Activated CD4-positive, alpha-beta T cell treated with anti-CD3 and anti-CD28 coated beads, Interleukin-2, amount 10 ng/mL, durations not matched to agents 7 days and 5 days (primary cell): ENCODE data around the gene OS9. TPM values are rescaled to one million over a fixed set of nuclear protein-coding genes. Genes with fewer than 3 reads are reported as not detected.
"Not testable (repeated sequence)": the region's sequence is repeated elsewhere in the genome, so short reads cannot be mapped to it uniquely, and the experiment has no call there.

ENCODE experiments used
- CTCF ChIA-PET: fragments of 350-600 bp; sonication (Branson Sonifier 250); formaldehyde crosslinking; loops from one replicate; lab custom pipeline; 2021; ENCODE audit warnings: antibody characterized with exemption; lab: Charles Lee
- POLR2A ChIA-PET: fragments of 350-600 bp; sonication (Branson Sonifier 250); formaldehyde crosslinking; loops from one replicate; lab custom pipeline; 2021; ENCODE audit warnings: antibody characterized with exemption; lab: Charles Lee
- DNase-seq: peaks from one replicate; pipeline ENCODE4 v3.0.0-alpha.2; 2020
- H3K27ac Mint-ChIP-seq: one replicate; pipeline ENCODE4 v1.8.0; 2021; ENCODE audit warnings: mild to moderate bottlenecking, moderate library complexity, mixed read lengths
- H3K27me3 Mint-ChIP-seq: one replicate; pipeline ENCODE4 v1.8.0; 2021; ENCODE audit warnings: mixed read lengths
- H3K36me3 Mint-ChIP-seq: one replicate; pipeline ENCODE4 v1.8.0; 2021; ENCODE audit warnings: low read depth, mixed read lengths
- H3K4me1 Mint-ChIP-seq: one replicate; pipeline ENCODE4 v1.8.0; 2021; ENCODE audit warnings: mixed read lengths
- H3K4me3 Mint-ChIP-seq: one replicate; pipeline ENCODE4 v1.8.0; 2021; ENCODE audit warnings: mild to moderate bottlenecking, moderate library complexity, mixed read lengths
- H3K9me3 Mint-ChIP-seq: one replicate; pipeline ENCODE4 v1.8.0; 2021; ENCODE audit warnings: mixed read lengths
- total RNA-seq, 2 experiments: library from RNA; stranded (reverse); gene quantifications; one replicate each; pipeline ENCODE4 v1.2.3, GENCODE V29; 2021

OS9 gene
- total RNA-seq, 2 experiments from 2014 or later: 138 to 142 TPM

GRCh38 chr12:57719777-57720605 lies 26.1 kb downstream of the OS9 start:
- H3K27me3 Mint-ChIP-seq: no peaks in the 10 kb centered on the region
- CTCF ChIA-PET: interaction anchor here (1.1 to 1.5 kb wide), 3 partner anchors 9 to 138 kb away, joined by 3 read pairs; no protein-coding TSS in a partner anchor
- no peaks in the 10 kb centered on the region for H3K9me3 Mint-ChIP-seq
- peak; percentile 5 for DNase-seq
- no peak overlapping the region for H3K4me3 Mint-ChIP-seq
- POLR2A ChIA-PET: interaction anchor here (0.6 kb wide), 1 partner anchor 14 kb away, joined by 3 read pairs; no protein-coding TSS in a partner anchor
- peak overlapping the region; percentile 77 for H3K27ac Mint-ChIP-seq
- H3K36me3 Mint-ChIP-seq: peaks cover 49% of the 10 kb centered on the region
- H3K4me1 Mint-ChIP-seq: peaks cover 3% of the 10 kb centered on the region

- no peak overlapping the region for H3K4me3 Mint-ChIP-seq
- H3K27me3 Mint-ChIP-seq: no peaks in the 10 kb centered on the region
- peaks cover 49% of the 10 kb centered on the region for H3K36me3 Mint-ChIP-seq
- CTCF ChIA-PET: interaction anchor here (1.1 to 2.4 kb wide), 4 partner anchors 8 to 138 kb away, joined by 3 to 8 read pairs (median 3); no protein-coding TSS in a partner anchor
- no peaks in the 10 kb centered on the region for H3K9me3 Mint-ChIP-seq
- H3K4me1 Mint-ChIP-seq: peaks cover 4% of the 10 kb centered on the region
- peak overlapping the region; percentile 77 for H3K27ac Mint-ChIP-seq
- DNase-seq: peak; percentile 6
- POLR2A ChIA-PET: interaction anchor here (0.6 kb wide), 1 partner anchor 14 kb away, joined by 3 read pairs; no protein-coding TSS in a partner anchor
Measured at GRCh38 chr12:57720606-57721595, 27.0 kb downstream of the OS9 start.

GRCh38 chr12:57721846-57722608 lies 28.1 kb downstream of the OS9 start:
- CTCF ChIA-PET: interaction anchor here (1.1 to 2.4 kb wide), 2 partner anchors 12 to 28 kb away, joined by 5 to 8 read pairs; partner anchors contain the start of gene OS9
- H3K9me3 Mint-ChIP-seq, H3K4me1 Mint-ChIP-seq, POLR2A ChIA-PET, H3K27me3 Mint-ChIP-seq, H3K4me3 Mint-ChIP-seq: not testable (repeated sequence)
- DNase-seq: peak; percentile 3
- Mint-ChIP-seq H3K27ac (peak overlapping the region; percentile 2), H3K36me3 (peaks cover 49% of the 10 kb centered on the region)

GRCh38 chr12:57722716-57723629 lies 29.0 kb downstream of the OS9 start:
- H3K9me3 Mint-ChIP-seq: no peaks in the 10 kb centered on the region
- H3K27ac Mint-ChIP-seq: peak overlapping the region; percentile 65
- ChIA-PET CTCF (interaction anchor here (1.1 to 2.4 kb wide), 2 partner anchors 11 to 29 kb away, joined by 5 to 8 read pairs; partner anchors contain the start of gene OS9), POLR2A (no interaction called here)
- no peaks in the 10 kb centered on the region for H3K27me3 Mint-ChIP-seq
- DNase-seq: peak; percentile 5
- H3K4me1 Mint-ChIP-seq: peaks cover 6% of the 10 kb centered on the region
- peaks cover 52% of the 10 kb centered on the region for H3K36me3 Mint-ChIP-seq
- H3K4me3 Mint-ChIP-seq: peak overlapping the region; percentile 16

GRCh38 chr12:57723630-57723962 lies 29.7 kb downstream of the OS9 start:
- DNase-seq: no peak
- Mint-ChIP-seq H3K4me1 (peaks cover 6% of the 10 kb centered on the region), H3K9me3 (no peaks in the 10 kb centered on the region), H3K4me3 (no peak overlapping the region), H3K27ac (peak overlapping the region; percentile 41), H3K27me3 (no peaks in the 10 kb centered on the region), H3K36me3 (peaks cover 52% of the 10 kb centered on the region)
- CTCF ChIA-PET: no interaction called here
- POLR2A ChIA-PET: no interaction called here

GRCh38 chr12:57724003-57724935 lies 30.3 kb downstream of the OS9 start:
- Mint-ChIP-seq H3K36me3 (peaks cover 50% of the 10 kb centered on the region), H3K9me3 (no peaks in the 10 kb centered on the region), H3K4me3 (no peak overlapping the region), H3K27ac (no peak overlapping the region), H3K27me3 (no peaks in the 10 kb centered on the region), H3K4me1 (peaks cover 6% of the 10 kb centered on the region)
- ChIA-PET CTCF (no interaction called here), POLR2A (no interaction called here)
- DNase-seq: peak; percentile 5

GRCh38 chr12:57724936-57725740 lies 31.2 kb downstream of the OS9 start:
- POLR2A ChIA-PET: no interaction called here
- H3K4me3 Mint-ChIP-seq: no peak overlapping the region
- H3K9me3 Mint-ChIP-seq: no peaks in the 10 kb centered on the region
- H3K4me1 Mint-ChIP-seq: peaks cover 6% of the 10 kb centered on the region
- peaks cover 51% of the 10 kb centered on the region for H3K36me3 Mint-ChIP-seq
- CTCF ChIA-PET: interaction anchor here (1.2 kb wide), 1 partner anchor 55 kb away, joined by 3 read pairs; no protein-coding TSS in a partner anchor
- no peak overlapping the region for H3K27ac Mint-ChIP-seq
- H3K27me3 Mint-ChIP-seq: no peaks in the 10 kb centered on the region
- DNase-seq: peak; percentile 4

GRCh38 chr12:57725851-57726150 lies 31.9 kb downstream of the OS9 start:
- CTCF ChIA-PET: interaction anchor here (1.2 kb wide), 1 partner anchor 54 kb away, joined by 3 read pairs; no protein-coding TSS in a partner anchor

GRCh38 chr12:57726151-57726883 lies 32.4 kb downstream of the OS9 start:
- ChIA-PET POLR2A (interaction anchor here (0.5 to 0.6 kb wide), 2 partner anchors 9 to 112 kb away, joined by 3 read pairs; no protein-coding TSS in a partner anchor), CTCF (interaction anchor here (0.5 to 1.2 kb wide), 2 partner anchors 54 to 1032 kb away, joined by 3 to 7 read pairs; no protein-coding TSS in a partner anchor)
- Mint-ChIP-seq H3K36me3 (peaks cover 58% of the 10 kb centered on the region), H3K27me3 (no peaks in the 10 kb centered on the region), H3K9me3 (no peaks in the 10 kb centered on the region), H3K27ac (no peak overlapping the region), H3K4me3 (no peak overlapping the region), H3K4me1 (peaks cover 6% of the 10 kb centered on the region)
- DNase-seq: peak; percentile 16

More at GRCh38 chr12:57725851-57726150, 31.9 kb downstream of the OS9 start:
- peak; percentile 5 for DNase-seq
- no peaks in the 10 kb centered on the region for H3K9me3 Mint-ChIP-seq
- peaks cover 57% of the 10 kb centered on the region for H3K36me3 Mint-ChIP-seq
- no peak overlapping the region for H3K27ac Mint-ChIP-seq
- POLR2A ChIA-PET: no interaction called here
- peaks cover 6% of the 10 kb centered on the region for H3K4me1 Mint-ChIP-seq
- H3K27me3 Mint-ChIP-seq: no peaks in the 10 kb centered on the region
- H3K4me3 Mint-ChIP-seq: no peak overlapping the region
